GM19025 (cell line): ENCODE data around the gene VPS36.
"Not testable (repeated sequence)": the region's sequence is repeated elsewhere in the genome, so short reads cannot be mapped to it uniquely, and the experiment has no call there.

ENCODE experiments used
- ATAC-seq: cut with Tn5 transposase; IDR thresholded peaks from one replicate; pipeline ENCODE4 v1.9.1; 2021; ENCODE audit warnings: mild to moderate bottlenecking, low read depth, moderate library complexity; ENCODE audit not compliant: unreplicated experiment

The VPS36 gene

GRCh38 chr13:52447815-52448552 is 2.5 kb downstream of the VPS36 start:
- no peak for ATAC-seq

GRCh38 chr13:52447354-52447753 is 3.1 kb downstream of the VPS36 start:
- ATAC-seq: no peak

- no peak for ATAC-seq
Observed at GRCh38 chr13:52446265-52446664, 4.2 kb downstream of the VPS36 start.

- ATAC-seq: no peak
Observed at GRCh38 chr13:52432456-52432855, 18.0 kb downstream of the VPS36 start.

GRCh38 chr13:52428295-52428694 is 22.1 kb downstream of the VPS36 start:
- ATAC-seq: no peak

GRCh38 chr13:52421216-52421615 is 29.2 kb downstream of the VPS36 start:
- ATAC-seq: no peak

- ATAC-seq: no peak
Observed at GRCh38 chr13:52419080-52419479, 31.4 kb downstream of the VPS36 start.

GRCh38 chr13:52414963-52415362 is 35.5 kb downstream of the VPS36 start:
- no peak for ATAC-seq

- no peak for ATAC-seq
Observed at GRCh38 chr13:52414051-52414450, 36.4 kb downstream of the VPS36 start.

- no peak for ATAC-seq
Observed at GRCh38 chr13:52412128-52412527, 38.3 kb downstream of the VPS36 start.

- ATAC-seq: peak; percentile 99
Observed at GRCh38 chr13:52411629-52412028, 38.8 kb downstream of the VPS36 start.

- ATAC-seq: not testable (repeated sequence)
Observed at GRCh38 chr13:52408071-52408658, 42.3 kb downstream of the VPS36 start.

- not testable (repeated sequence) for ATAC-seq
Observed at GRCh38 chr13:52407436-52407835, 43.0 kb downstream of the VPS36 start.

- ATAC-seq: no peak
Observed at GRCh38 chr13:52406629-52407028, 43.8 kb downstream of the VPS36 start.

GRCh38 chr13:52405767-52406494 is 44.5 kb downstream of the VPS36 start, which contains the start of gene THSD1:
THSD1 (minus strand) TSS chr13:52406172; CDS start chr13:52402600, 3,572 bp downstream.
- peak; percentile 56 for ATAC-seq

- no peak for ATAC-seq
Observed at GRCh38 chr13:52405369-52405766, 45.1 kb downstream of the VPS36 start.

GRCh38 chr13:52399708-52400107 is 50.7 kb downstream of the VPS36 start:
- ATAC-seq: no peak

GRCh38 chr13:52399046-52399445 is 51.4 kb downstream of the VPS36 start:
- ATAC-seq: no peak

GRCh38 chr13:52395704-52396103 is 54.7 kb downstream of the VPS36 start:
- no peak for ATAC-seq

- no peak for ATAC-seq
Observed at GRCh38 chr13:52394586-52394985, 55.8 kb downstream of the VPS36 start.

GRCh38 chr13:52393572-52394357 is 56.7 kb downstream of the VPS36 start:
- ATAC-seq: no peak
